ENCODE measurements around the gene LRMDA. TPM values are rescaled to one million over a fixed set of nuclear protein-coding genes. Genes with fewer than 3 reads are reported as not detected.

LRMDA gene
- total and polyA plus RNA-seq, 10 of the 15 experiments (the other 5 are each of a cell fraction or from before 2014, with no cell fraction given): 0.07 to 0.54 (median 0.29) TPM; not detected in 4

GRCh38 chr10:75460059-75460458, 28.6 kb downstream of the LRMDA start:
- Histone ChIP-seq H3K27ac (ENCODE audit: control insufficient read depth, insufficient read depth) (no peak overlapping the region), H3K4me3 (no peak overlapping the region), H3K36me3 (ENCODE audit: control insufficient read depth in 2 of 2, insufficient read depth in 2 of 2, low read length in 1 of 2) (no peaks in the 10 kb centered on the region), H3K9ac (ENCODE audit: control insufficient read depth, insufficient read depth, low read length) (no peak overlapping the region), H3K79me2 (ENCODE audit: control insufficient read depth, insufficient read depth, low read length) (no peaks in the 10 kb centered on the region), H3K9me3 (replicated peaks; ENCODE audit: control insufficient read depth, insufficient read depth, low read length) (no peaks in the 10 kb centered on the region), H3K4me1 (ENCODE audit: control insufficient read depth, insufficient read depth, low read length) (no peaks in the 10 kb centered on the region), H4K20me1 (ENCODE audit: control insufficient read depth, insufficient read depth) (no peaks in the 10 kb centered on the region), H2AFZ (ENCODE audit: control insufficient read depth, low read depth, low read length) (no peak overlapping the region), H3K4me2 (ENCODE audit: control insufficient read depth, insufficient read depth) (no peak overlapping the region), H3K27me3 (replicated peaks in 1 of 2; ENCODE audit: control insufficient read depth in 2 of 2, insufficient read depth in 2 of 2, low read length in 1 of 2) (no peaks in the 10 kb centered on the region; a peak in 1 of 4 replicates)
- ChIA-PET POLR2A (no interaction called here), RAD21 (ENCODE audit: unreplicated experiment) (no interaction called here), SMC1A (ENCODE audit: uncharacterized antibody, unreplicated experiment) (interaction anchor here (1.0 kb wide), 1 partner anchor 43 kb away, joined by 4 read pairs; no protein-coding TSS in a partner anchor), CTCF (no interaction called here)
- 90% methylated on average over 1 of the region's 1 CpG for WGBS (ENCODE audit: insufficient coverage, insufficient replicate concordance, low lambda C conversion rate, missing lambda C conversion rate)
- no peak for DNase-seq (ENCODE audit: low read depth, low spot score)
- ATAC-seq: no peak
- FAIRE-seq: no peak
- no TSS peak for BruUV-seq (replicated peaks)
- intact Hi-C loops (cut with micrococcal nuclease; ENCODE audit: unreplicated experiment) (no loop called here), in situ Hi-C loops (cut with MboI) (no loop called here)
- TF ChIP-seq RAD21 (IDR thresholded peaks at IDR 0.05; ENCODE audit: insufficient read depth, low read depth, low read length) (no peak), SUPT20H (IDR thresholded peaks at IDR 0.05; ENCODE audit: borderline replicate concordance, control insufficient read depth, low read depth, low read length) (no peak), TAF1 (IDR thresholded peaks at IDR 0.05; ENCODE audit: borderline replicate concordance, low read depth, low read length) (no peak), REST (IDR thresholded peaks at IDR 0.05; ENCODE audit: low read depth, low read length) (no peak), BACH1 (IDR thresholded peaks at IDR 0.05; ENCODE audit: borderline replicate concordance) (no peak), FOXM1 (IDR thresholded peaks at IDR 0.05; ENCODE audit: low read depth, low read length) (no peak), TCF3 (IDR thresholded peaks at IDR 0.05; ENCODE audit: borderline replicate concordance, insufficient read depth, low read depth, low read length) (no peak)
- TF ChIP-seq, protein P1, sequence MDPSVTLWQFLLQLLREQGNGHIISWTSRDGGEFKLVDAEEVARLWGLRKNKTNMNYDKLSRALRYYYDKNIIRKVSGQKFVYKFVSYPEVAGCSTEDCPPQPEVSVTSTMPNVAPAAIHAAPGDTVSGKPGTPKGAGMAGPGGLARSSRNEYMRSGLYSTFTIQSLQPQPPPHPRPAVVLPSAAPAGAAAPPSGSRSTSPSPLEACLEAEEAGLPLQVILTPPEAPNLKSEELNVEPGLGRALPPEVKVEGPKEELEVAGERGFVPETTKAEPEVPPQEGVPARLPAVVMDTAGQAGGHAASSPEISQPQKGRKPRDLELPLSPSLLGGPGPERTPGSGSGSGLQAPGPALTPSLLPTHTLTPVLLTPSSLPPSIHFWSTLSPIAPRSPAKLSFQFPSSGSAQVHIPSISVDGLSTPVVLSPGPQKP (IDR thresholded peaks at IDR 0.05; ENCODE audit: low read depth, low read length): no peak
- TF ChIP-seq, protein P2, sequence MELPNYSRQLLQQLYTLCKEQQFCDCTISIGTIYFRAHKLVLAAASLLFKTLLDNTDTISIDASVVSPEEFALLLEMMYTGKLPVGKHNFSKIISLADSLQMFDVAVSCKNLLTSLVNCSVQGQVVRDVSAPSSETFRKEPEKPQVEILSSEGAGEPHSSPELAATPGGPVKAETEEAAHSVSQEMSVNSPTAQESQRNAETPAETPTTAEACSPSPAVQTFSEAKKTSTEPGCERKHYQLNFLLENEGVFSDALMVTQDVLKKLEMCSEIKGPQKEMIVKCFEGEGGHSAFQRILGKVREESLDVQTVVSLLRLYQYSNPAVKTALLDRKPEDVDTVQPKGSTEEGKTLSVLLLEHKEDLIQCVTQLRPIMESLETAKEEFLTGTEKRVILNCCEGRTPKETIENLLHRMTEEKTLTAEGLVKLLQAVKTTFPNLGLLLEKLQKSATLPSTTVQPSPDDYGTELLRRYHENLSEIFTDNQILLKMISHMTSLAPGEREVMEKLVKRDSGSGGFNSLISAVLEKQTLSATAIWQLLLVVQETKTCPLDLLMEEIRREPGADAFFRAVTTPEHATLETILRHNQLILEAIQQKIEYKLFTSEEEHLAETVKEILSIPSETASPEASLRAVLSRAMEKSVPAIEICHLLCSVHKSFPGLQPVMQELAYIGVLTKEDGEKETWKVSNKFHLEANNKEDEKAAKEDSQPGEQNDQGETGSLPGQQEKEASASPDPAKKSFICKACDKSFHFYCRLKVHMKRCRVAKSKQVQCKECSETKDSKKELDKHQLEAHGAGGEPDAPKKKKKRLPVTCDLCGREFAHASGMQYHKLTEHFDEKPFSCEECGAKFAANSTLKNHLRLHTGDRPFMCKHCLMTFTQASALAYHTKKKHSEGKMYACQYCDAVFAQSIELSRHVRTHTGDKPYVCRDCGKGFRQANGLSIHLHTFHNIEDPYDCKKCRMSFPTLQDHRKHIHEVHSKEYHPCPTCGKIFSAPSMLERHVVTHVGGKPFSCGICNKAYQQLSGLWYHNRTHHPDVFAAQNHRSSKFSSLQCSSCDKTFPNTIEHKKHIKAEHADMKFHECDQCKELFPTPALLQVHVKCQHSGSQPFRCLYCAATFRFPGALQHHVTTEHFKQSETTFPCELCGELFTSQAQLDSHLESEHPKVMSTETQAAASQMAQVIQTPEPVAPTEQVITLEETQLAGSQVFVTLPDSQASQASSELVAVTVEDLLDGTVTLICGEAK (IDR thresholded peaks at IDR 0.05; ENCODE audit: borderline replicate concordance): no peak
- TF ChIP-seq, protein P3, sequence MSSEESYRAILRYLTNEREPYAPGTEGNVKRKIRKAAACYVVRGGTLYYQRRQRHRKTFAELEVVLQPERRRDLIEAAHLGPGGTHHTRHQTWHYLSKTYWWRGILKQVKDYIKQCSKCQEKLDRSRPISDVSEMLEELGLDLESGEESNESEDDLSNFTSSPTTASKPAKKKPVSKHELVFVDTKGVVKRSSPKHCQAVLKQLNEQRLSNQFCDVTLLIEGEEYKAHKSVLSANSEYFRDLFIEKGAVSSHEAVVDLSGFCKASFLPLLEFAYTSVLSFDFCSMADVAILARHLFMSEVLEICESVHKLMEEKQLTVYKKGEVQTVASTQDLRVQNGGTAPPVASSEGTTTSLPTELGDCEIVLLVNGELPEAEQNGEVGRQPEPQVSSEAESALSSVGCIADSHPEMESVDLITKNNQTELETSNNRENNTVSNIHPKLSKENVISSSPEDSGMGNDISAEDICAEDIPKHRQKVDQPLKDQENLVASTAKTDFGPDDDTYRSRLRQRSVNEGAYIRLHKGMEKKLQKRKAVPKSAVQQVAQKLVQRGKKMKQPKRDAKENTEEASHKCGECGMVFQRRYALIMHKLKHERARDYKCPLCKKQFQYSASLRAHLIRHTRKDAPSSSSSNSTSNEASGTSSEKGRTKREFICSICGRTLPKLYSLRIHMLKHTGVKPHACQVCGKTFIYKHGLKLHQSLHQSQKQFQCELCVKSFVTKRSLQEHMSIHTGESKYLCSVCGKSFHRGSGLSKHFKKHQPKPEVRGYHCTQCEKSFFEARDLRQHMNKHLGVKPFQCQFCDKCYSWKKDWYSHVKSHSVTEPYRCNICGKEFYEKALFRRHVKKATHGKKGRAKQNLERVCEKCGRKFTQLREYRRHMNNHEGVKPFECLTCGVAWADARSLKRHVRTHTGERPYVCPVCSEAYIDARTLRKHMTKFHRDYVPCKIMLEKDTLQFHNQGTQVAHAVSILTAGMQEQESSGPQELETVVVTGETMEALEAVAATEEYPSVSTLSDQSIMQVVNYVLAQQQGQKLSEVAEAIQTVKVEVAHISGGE (CRISPR knock-in tag; IDR thresholded peaks at IDR 0.05): no peak

All from GM12878 (cell line).